Smooth muscle cell (in vitro differentiated cells): Measurements from ENCODE around the gene TGOLN2. TPM values are rescaled to one million over a fixed set of nuclear protein-coding genes. Genes with fewer than 3 reads are reported as not detected.
A peak's percentile ranks its signal among the peaks of the same experiment; 100 is the strongest.

Experiments used
- DNase-seq: peaks from one replicate; lab custom pipeline; 2025; ENCODE audit not compliant: unreplicated experiment; lab: John Stamatoyannopoulos, UW
- H2AFZ ChIP-seq: fragments of 200-600 bp; sonication (generic); 2 replicates; pipeline ENCODE4 v1.6.0; 2016; ENCODE audit warnings: antibody characterized with exemption, low read depth, mild to moderate bottlenecking
- H3F3A ChIP-seq: fragments of 200-600 bp; sonication (generic); 2 replicates; pipeline ENCODE4 v1.6.0; 2017; ENCODE audit warnings: antibody characterized with exemption, low read depth
- H3K27ac ChIP-seq: fragments of 200-600 bp; sonication (generic); 2 replicates; pipeline ENCODE4 v1.5.1; 2016; ENCODE audit warnings: low read depth, mild to moderate bottlenecking
- H3K27me3 ChIP-seq: fragments of 200-600 bp; sonication (generic); 2 replicates; pipeline ENCODE4 v1.6.1; 2016; ENCODE audit warnings: low read depth, mild to moderate bottlenecking
- H3K36me3 ChIP-seq: fragments of 200-600 bp; sonication (generic); 2 replicates; pipeline ENCODE4 v1.5.1; 2016; ENCODE audit warnings: low read depth
- H3K4me1 ChIP-seq: fragments of 200-600 bp; sonication (generic); 2 replicates; pipeline ENCODE4 v1.5.1; 2016; ENCODE audit warnings: low read depth
- H3K4me2 ChIP-seq: fragments of 200-600 bp; sonication (generic); 2 replicates; pipeline ENCODE4 v1.6.0; 2016; ENCODE audit warnings: mild to moderate bottlenecking
- H3K4me3 ChIP-seq: fragments of 200-600 bp; sonication (generic); 2 replicates; pipeline ENCODE4 v1.5.1; 2016; ENCODE audit warnings: mild to moderate bottlenecking
- H3K79me2 ChIP-seq: fragments of 200-600 bp; sonication (generic); 2 replicates; pipeline ENCODE4 v1.6.0; 2016; ENCODE audit warnings: low read depth, mild to moderate bottlenecking
- H3K9ac ChIP-seq: fragments of 200-600 bp; sonication (generic); 2 replicates; pipeline ENCODE4 v1.6.0; 2016; ENCODE audit warnings: low read depth
- H3K9me3 ChIP-seq: fragments of 200-600 bp; sonication (generic); replicated peaks from 2 replicates; pipeline ENCODE4 v1.5.1; 2016; ENCODE audit warnings: low read depth
- H4K20me1 ChIP-seq: fragments of 200-600 bp; sonication (generic); 2 replicates; pipeline ENCODE4 v1.6.0; 2016; ENCODE audit warnings: low read depth
- CTCF ChIP-seq: fragments of 200-600 bp; sonication (generic); IDR thresholded peaks from 2 replicates; pipeline ENCODE4 v1.5.1; 2017; ENCODE audit warnings: borderline replicate concordance, mild to moderate bottlenecking, antibody characterized with exemption; ENCODE audit not compliant: insufficient read depth, poor library complexity, severe bottlenecking
- WGBS: methylation state at CpG from one replicate; pipeline ENCODE4 v1.1.7; 2016; ENCODE audit warnings: low lambda C conversion rate; 5-methylcytosine and 5-hydroxymethylcytosine counted together
- polyA plus RNA-seq: library from polyadenylated mRNA; unstranded; fragments of >200 nt; fragmentation: Nextera tagmentation; extraction: Ambion mirVana; gene quantifications from 2 replicates; pipeline ENCODE4 v1.2.1, GENCODE V29; 2016
- total RNA-seq: library from RNA; depleted of rRNA; stranded (reverse); fragments of >200 nt; gene quantifications from 2 replicates; pipeline ENCODE4 v1.2.3, GENCODE V29; 2014

TGOLN2 gene
- total RNA-seq = 51.4 and 52.0 TPM in 2 replicates
- 34.4 and 37.1 TPM in 2 replicates for polyA plus RNA-seq

- no peaks in the 10 kb centered on the region for H3K9me3 ChIP-seq
- TF ChIP-seq CTCF = no peak
- peaks cover 39% of the 10 kb centered on the region for H3K79me2 ChIP-seq
- DNase-seq = peak; percentile 64
- H3K27ac ChIP-seq = peak within 1 kb of the TSS; percentile 94
- no peaks in the 10 kb centered on the region for H3K27me3 ChIP-seq
- under 1% methylated on average over 53 of the region's 57 CpGs for WGBS
- no peaks in the 10 kb centered on the region for H3K36me3 ChIP-seq
- H3F3A ChIP-seq = no peaks in the 10 kb centered on the region
- H4K20me1 ChIP-seq = peaks cover 42% of the 10 kb centered on the region
- H3K4me1 ChIP-seq = peaks cover 30% of the 10 kb centered on the region
- peak within 1 kb of the TSS; percentile 68 for H3K4me3 ChIP-seq
- peak within 1 kb of the TSS; percentile 94 for H3K9ac ChIP-seq
- H3K4me2 ChIP-seq = peak within 1 kb of the TSS; percentile 88
- peak within 1 kb of the TSS; percentile 85 for H2AFZ ChIP-seq
Observed at GRCh38 chr2:85327822-85328617, at the start of gene TGOLN2. Gene TGOLN2, minus strand, starts transcription at chr2:85327989. Its CDS starts 27 bp downstream, at chr2:85327962.

DNA sequence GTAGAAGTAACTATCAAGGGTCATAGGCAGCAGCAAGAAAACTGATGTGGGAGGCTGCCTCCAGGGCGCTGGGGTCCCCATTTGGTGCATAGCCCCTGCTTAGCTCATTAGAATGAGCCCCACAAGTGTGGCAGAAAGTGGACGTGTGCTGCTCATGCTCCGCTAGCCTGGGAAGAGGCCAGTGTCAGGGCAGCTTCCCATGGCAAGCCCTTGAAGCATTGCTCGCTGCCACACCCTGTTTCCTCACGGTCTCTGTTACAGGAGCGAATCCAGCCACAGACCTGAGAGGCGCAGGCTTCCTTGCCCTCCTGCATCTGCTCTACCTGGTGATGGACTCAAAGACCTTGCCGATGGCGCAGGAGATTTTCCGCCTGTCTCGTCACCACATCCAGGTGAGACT, 49.3 kb upstream of the TGOLN2 start:
- DNase-seq = no peak
- no peak for TF ChIP-seq CTCF
- Histone ChIP-seq H3K9me3 (no peaks in the 10 kb centered on the region), H3K79me2 (no peaks in the 10 kb centered on the region), H4K20me1 (no peaks in the 10 kb centered on the region), H2AFZ (no peak overlapping the region), H3K4me3 (no peak overlapping the region), H3K9ac (no peak overlapping the region), H3K36me3 (peaks cover 28% of the 10 kb centered on the region), H3K4me2 (peak overlapping the region; percentile 49), H3K4me1 (no peaks in the 10 kb centered on the region), H3F3A (no peaks in the 10 kb centered on the region), H3K27me3 (no peaks in the 10 kb centered on the region), H3K27ac (no peak overlapping the region)
- 82% methylated on average over 11 of the region's 11 CpGs for WGBS

DNA sequence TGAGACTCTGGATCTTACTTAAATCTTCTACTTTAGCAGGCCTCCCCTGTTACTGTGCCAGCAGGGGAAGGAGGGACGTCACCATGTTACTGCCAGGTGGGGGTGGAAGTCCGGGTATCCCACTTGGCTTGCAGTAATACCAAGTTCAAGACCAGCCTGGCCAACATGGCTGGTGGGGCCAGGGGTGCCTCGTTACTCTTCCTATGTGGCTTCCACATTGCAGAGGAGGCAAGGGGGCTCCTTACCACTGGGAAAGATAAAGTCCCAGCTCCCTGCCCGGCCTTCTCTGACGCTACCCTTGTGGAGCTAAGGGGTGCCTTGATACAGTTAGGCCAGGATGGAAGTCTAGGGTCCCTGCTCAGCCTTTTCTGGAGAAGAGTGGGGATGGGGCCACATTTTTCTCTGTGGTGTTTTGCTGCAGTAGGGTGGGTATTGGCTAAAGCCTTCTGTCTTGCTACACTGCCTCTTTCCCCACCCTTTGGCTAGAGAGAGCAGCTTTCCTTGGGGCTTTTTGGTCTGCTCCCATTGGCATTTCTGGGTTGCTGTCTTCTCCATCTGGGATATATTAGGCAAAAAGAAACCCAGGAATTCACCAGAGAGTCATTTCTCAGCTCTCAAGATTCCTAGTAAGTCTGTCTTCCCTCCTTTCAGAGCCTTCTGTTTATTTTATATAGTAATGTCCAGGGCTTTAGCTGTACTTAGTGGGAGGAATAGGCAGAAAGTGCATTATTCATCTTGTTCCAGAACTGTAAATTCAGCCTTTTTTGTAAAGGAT, 48.7 kb upstream of the TGOLN2 start:
- WGBS = 96% methylated on average over 5 of the region's 5 CpGs
- DNase-seq = no peak
- no peaks in the 10 kb centered on the region for H4K20me1 ChIP-seq

More for the DNA sequence above, 48.7 kb upstream of the TGOLN2 start:
- Histone ChIP-seq H3K27ac (no peak overlapping the region), H3K9me3 (no peaks in the 10 kb centered on the region), H3K4me1 (no peaks in the 10 kb centered on the region), H2AFZ (no peak overlapping the region), H3K27me3 (no peaks in the 10 kb centered on the region), H3K4me2 (peak overlapping the region; percentile 49), H3K79me2 (no peaks in the 10 kb centered on the region), H3K36me3 (peaks cover 28% of the 10 kb centered on the region), H3K4me3 (no peak overlapping the region), H3K9ac (no peak overlapping the region), H3F3A (no peaks in the 10 kb centered on the region)
- TF ChIP-seq CTCF = no peak
